HepG2 (cell line): ENCODE results near the gene ZMYND8. TPM values are rescaled to one million over a fixed set of nuclear protein-coding genes. Genes with fewer than 3 reads are reported as not detected.

Experiments used
- ATAC-seq: fragments of 200-7000 bp; cut with Tn5 transposase; 3 replicates; pipeline ENCODE4 v1.9.1; 2020; ENCODE audit warnings: mild to moderate bottlenecking, moderate library complexity
- BruUV-seq: library from RNA; stranded (reverse); fragments of 400-500 nt; replicated peaks from 2 replicates; lab custom pipeline; 2021; lab: Mats Ljungman, UMichigan
- CTCF ChIA-PET: fragments of 300-600 bp; formaldehyde crosslinking; extraction: SDS; loops from one replicate; lab custom pipeline; 2021; ENCODE audit warnings: low total read pairs, inconsistent platforms, low intra/inter-chr PET ratio; lab: Yijun Ruan, JAX
- POLR2A ChIA-PET: fragments of 350-600 bp; sonication (Branson Sonifier 250); formaldehyde crosslinking; loops from one replicate; lab custom pipeline; 2020; ENCODE audit warnings: antibody characterized with exemption, inconsistent platforms; lab: Yijun Ruan, JAX
- DNase-seq: peaks from one replicate; pipeline ENCODE4 v3.0.0-alpha.2; 2015; ENCODE audit warnings: low spot score
- FAIRE-seq: peaks from 3 replicates; lab custom pipeline; 2011; peaks lifted over from hg19 to GRCh38; lab: Jason Lieb, UNC
- H2AFZ ChIP-seq: one replicate; pipeline ENCODE4 v1.6.1; 2011; ENCODE audit warnings: low read length, inconsistent platforms
- H3K27ac ChIP-seq: fragments of 300-600 bp; 3 replicates; pipeline ENCODE4 v1.8.0; 2011; ENCODE audit warnings: mixed run types, mild to moderate bottlenecking, mixed read lengths, low read length, inconsistent platforms; ENCODE audit not compliant: insufficient read depth; ENCODE audit errors: extremely low read length
- H3K27me3 ChIP-seq, 2 experiments: fragments of 200-600 bp in 1 of 2; 2 replicates in 1 of 2; 3 replicates in 1 of 2; pipeline versions ENCODE4 v1.6.0 to v1.8.0; 2011; ENCODE audit warnings: low read length in 2 of 2, mild to moderate bottlenecking in 2 of 2, moderate library complexity in 2 of 2, inconsistent platforms in 1 of 2; ENCODE audit not compliant: insufficient read depth in 2 of 2, control insufficient read depth in 1 of 2
- H3K36me3 ChIP-seq, 2 experiments: fragments of 200-600 bp in 1 of 2; replicated peaks in 1 of 2; 2 replicates in 1 of 2; 3 replicates in 1 of 2; pipeline versions ENCODE4 v1.5.1 to v1.8.0; 2011; ENCODE audit warnings: low read length in 2 of 2, inconsistent platforms in 1 of 2; ENCODE audit not compliant: insufficient read depth in 2 of 2, control insufficient read depth in 1 of 2
- H3K4me1 ChIP-seq: 2 replicates; pipeline ENCODE4 v1.5.1; 2012; ENCODE audit warnings: low read length, inconsistent platforms; ENCODE audit not compliant: insufficient read depth
- H3K4me2 ChIP-seq: 2 replicates; pipeline ENCODE4 v1.6.0; 2011; ENCODE audit warnings: low read depth, low read length, inconsistent platforms
- H3K4me3 ChIP-seq, 3 experiments: fragments of 200-600 bp in 1 of 3; sonication (generic), shearing (Covaris generic) in 1 of 3; replicated peaks in 1 of 3; 2 replicates each; pipeline ENCODE4 v1.5.1; 2011 to 2016; ENCODE audit warnings: low read length in 3 of 3, inconsistent platforms in 2 of 3, low read depth in 2 of 3, mild to moderate bottlenecking in 2 of 3, control low read depth in 1 of 3, mixed read lengths in 1 of 3; ENCODE audit not compliant: insufficient read depth in 1 of 3
- H3K79me2 ChIP-seq: one replicate; pipeline ENCODE4 v1.6.1; 2011; ENCODE audit warnings: low read length, inconsistent platforms; ENCODE audit not compliant: insufficient read depth
- H3K9ac ChIP-seq: 2 replicates; pipeline ENCODE4 v1.6.0; 2011; ENCODE audit warnings: mild to moderate bottlenecking, low read depth, low read length, inconsistent platforms; ENCODE audit not compliant: insufficient read depth
- H3K9me3 ChIP-seq: 2 replicates; pipeline ENCODE4 v1.5.1; 2012; ENCODE audit warnings: mild to moderate bottlenecking, low read length
- H4K20me1 ChIP-seq: 2 replicates; pipeline ENCODE4 v1.6.0; 2011; ENCODE audit warnings: inconsistent platforms, mild to moderate bottlenecking, low read length, moderate library complexity; ENCODE audit not compliant: insufficient read depth
- FUBP1 ChIP-seq: sonication (generic); formaldehyde crosslinking; IDR thresholded peaks from 2 replicates; pipeline ENCODE4 v1.5.1; 2020; ENCODE audit warnings: missing genetic modification reagents, mild to moderate bottlenecking, borderline replicate concordance
- GTF3A ChIP-seq: sonication (generic); formaldehyde crosslinking; conservative IDR thresholded peaks from 2 replicates; pipeline ENCODE4 v1.4.0; 2020; ENCODE audit warnings: mild to moderate bottlenecking, missing genetic modification reagents
- HMGXB4 ChIP-seq, 2 experiments: sonication (generic) in 1 of 2; formaldehyde crosslinking in 1 of 2; IDR thresholded peaks; 2 replicates each; pipeline versions ENCODE4 v1.4.0 to v1.6.1; 2018 to 2020; ENCODE audit warnings: missing genetic modification reagents in 2 of 2, borderline replicate concordance in 1 of 2, low read depth in 1 of 2, mild to moderate bottlenecking in 1 of 2, missing biosample characterization in 1 of 2
- MIER2 ChIP-seq: IDR thresholded peaks from 2 replicates; pipeline ENCODE4 v1.6.1; 2016; ENCODE audit warnings: missing biosample characterization, missing genetic modification reagents
- MIXL1 ChIP-seq: IDR thresholded peaks from 2 replicates; pipeline ENCODE4 v1.6.1; 2016
- MXI1 ChIP-seq: IDR thresholded peaks from 3 replicates; pipeline ENCODE4 v1.6.1; 2012; ENCODE audit warnings: low read depth, low read length, inconsistent platforms, borderline replicate concordance
- SAP130 ChIP-seq: IDR thresholded peaks from 2 replicates; pipeline ENCODE4 v1.6.1; 2016; ENCODE audit warnings: low read depth
- ZHX2 ChIP-seq, 2 experiments: sonication (generic) in 1 of 2; formaldehyde crosslinking in 1 of 2; IDR thresholded peaks; 2 replicates each; pipeline versions ENCODE4 v1.6.1 to v1.9.0; 2014 to 2022; ENCODE audit warnings: antibody characterized with exemption in 1 of 2, borderline replicate concordance in 1 of 2, inconsistent platforms in 1 of 2, low read depth in 1 of 2, missing genetic modification reagents in 1 of 2
- WGBS: methylation state at CpG from one replicate; pipeline ENCODE4 v1.1.6; 2017; ENCODE audit warnings: low lambda C conversion rate; 5-methylcytosine and 5-hydroxymethylcytosine counted together
- in situ Hi-C: cut with HindIII; loops from 2 replicates; pipeline ENCODE4 v1.10.0; 2017; ENCODE audit warnings: low pct_unique_long_range_greater_than_20kb; ENCODE audit not compliant: extremely low pct_ligation_motif_present
- intact Hi-C: fragments of 100-400 bp; cut with micrococcal nuclease; formaldehyde crosslinking; loops from one replicate; pipeline ENCODE4 v1.10.0; 2022; ENCODE audit not compliant: unreplicated experiment
- polyA plus RNA-seq, 8 experiments: library from polyadenylated mRNA; depleted of rRNA in 3 of 8; stranded (reverse) in 7 of 8; unstranded in 1 of 8; fragments of >200 nt; fragmentation: Illumina TruSeq in 4 of 8; extraction: Trizol in 4 of 8; gene quantifications; 2 replicates each; pipeline versions ENCODE4 v1.2.1 to v1.2.3, GENCODE V29; 2011 to 2016; ENCODE audit warnings: low read depth in 4 of 8, missing spikeins in 1 of 8, mixed read lengths in 1 of 8; ENCODE audit not compliant: insufficient read depth in 1 of 8
- total RNA-seq, 5 experiments: library from RNA; depleted of rRNA; stranded (reverse); fragments of >200 nt; fragmentation: Illumina TruSeq; extraction: Trizol; gene quantifications; 2 replicates each; pipeline ENCODE4 v1.2.3, GENCODE V29; 2016; ENCODE audit warnings: low read depth in 1 of 5
- TF ChIP-seq, protein P1 (sequence below): sonication (generic); formaldehyde crosslinking; IDR thresholded peaks from 2 replicates; pipeline ENCODE4 v1.5.1; 2020; ENCODE audit warnings: missing genetic modification reagents, mild to moderate bottlenecking, borderline replicate concordance

The ZMYND8 gene
- total and polyA plus RNA-seq, 2 of the 13 experiments (the other 11 are each of a cell fraction or from before 2014, with no cell fraction given): 53.9 to 84.7 TPM

DNA sequence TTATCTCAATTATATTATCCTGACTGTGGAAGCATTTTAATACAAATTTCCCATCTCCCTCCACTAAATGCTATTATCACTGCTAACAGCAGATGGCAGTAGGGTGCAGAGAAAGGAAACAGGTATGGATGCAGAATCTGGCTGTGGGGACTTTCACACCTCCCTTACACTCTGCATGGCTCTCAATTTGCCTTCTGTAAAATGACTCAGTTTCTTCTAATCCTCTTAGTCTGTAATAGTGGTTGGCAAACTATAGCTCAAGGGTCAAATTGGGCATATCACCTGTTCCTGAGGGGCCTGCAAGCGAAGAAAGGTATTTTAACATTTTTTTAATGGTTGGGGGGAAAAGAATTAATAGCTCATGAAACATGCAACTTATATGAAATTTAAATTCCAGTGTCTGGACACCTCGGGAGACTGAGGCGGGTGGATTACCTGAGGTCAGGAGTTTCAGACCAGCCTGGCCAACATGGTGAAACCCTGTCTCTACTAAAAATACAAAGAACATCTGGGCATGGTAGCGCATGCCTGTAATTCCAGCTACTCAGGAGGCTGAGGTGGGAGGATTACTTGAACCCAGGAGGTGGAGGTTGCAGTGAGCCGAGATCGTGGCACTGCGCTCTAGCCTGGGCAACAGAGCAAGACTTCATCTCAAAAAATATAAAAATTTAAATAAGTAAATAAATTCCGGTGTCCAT, 83.5 kb downstream of the ZMYND8 start:
- Histone ChIP-seq H3K9ac (no peak overlapping the region), H3K4me2 (no peak overlapping the region), H3K79me2 (peaks cover 54% of the 10 kb centered on the region), H3K36me3 (peaks cover 43 to 75% of the 10 kb centered on the region in 2 experiments), H2AFZ (no peak overlapping the region), H3K9me3 (no peaks in the 10 kb centered on the region), H3K27ac (no peak overlapping the region), H3K4me1 (peaks cover 23% of the 10 kb centered on the region), H3K4me3 (no peak overlapping the region), H4K20me1 (peaks cover 54% of the 10 kb centered on the region), H3K27me3 (no peaks in the 10 kb centered on the region)
- FAIRE-seq: peak; percentile 70
- in situ Hi-C loops (loop anchor here (10.0 kb wide), 1 partner anchor 112 kb away; no protein-coding TSS in a partner anchor), intact Hi-C loops (loop anchor here (1.0 to 5.0 kb wide), 5 partner anchors 41 to 348 kb away; no protein-coding TSS in a partner anchor)
- ChIA-PET POLR2A (interaction anchor here (1.2 to 6.8 kb wide), 5 partner anchors 75 to 111 kb away, joined by 3 to 76 read pairs (median 3); partner anchors contain the start of gene ZMYND8), CTCF (interaction anchor here (1.1 to 4.5 kb wide), 3 partner anchors 77 to 348 kb away, joined by 3 to 202 read pairs (median 9); no protein-coding TSS in a partner anchor)
- WGBS: 94% methylated on average over 8 of the region's 8 CpGs
- peak; percentile 78 for DNase-seq
- BruUV-seq: no TSS peak
- peak; percentile 63 for ATAC-seq
- TF ChIP-seq HMGXB4 (CRISPR knock-in tag; IDR thresholded peaks at IDR 0.05; ENCODE audit: borderline replicate concordance in 1 of 2, low read depth in 1 of 2): peak; percentile 46 to 67; a peak in 2 of 4 replicates
- 0 out of 2 replicates have a peak, but pooled peaks have one; percentile 28 for TF ChIP-seq ZHX2 (IDR thresholded peaks at IDR 0.05; ENCODE audit: low read depth)
- no peak for TF ChIP-seq ZHX2 (CRISPR knock-in tag; IDR thresholded peaks at IDR 0.05; ENCODE audit: borderline replicate concordance)
- TF ChIP-seq MXI1: 0 out of 3 replicates have a peak, but pooled peaks have one; percentile 26
- TF ChIP-seq FUBP1 (CRISPR knock-in tag): 0 out of 2 replicates have a peak, but pooled peaks have one; percentile 47
- TF ChIP-seq MIER2 (CRISPR knock-in tag): 0 out of 2 replicates have a peak, but pooled peaks have one; percentile 16
- TF ChIP-seq, protein P1, sequence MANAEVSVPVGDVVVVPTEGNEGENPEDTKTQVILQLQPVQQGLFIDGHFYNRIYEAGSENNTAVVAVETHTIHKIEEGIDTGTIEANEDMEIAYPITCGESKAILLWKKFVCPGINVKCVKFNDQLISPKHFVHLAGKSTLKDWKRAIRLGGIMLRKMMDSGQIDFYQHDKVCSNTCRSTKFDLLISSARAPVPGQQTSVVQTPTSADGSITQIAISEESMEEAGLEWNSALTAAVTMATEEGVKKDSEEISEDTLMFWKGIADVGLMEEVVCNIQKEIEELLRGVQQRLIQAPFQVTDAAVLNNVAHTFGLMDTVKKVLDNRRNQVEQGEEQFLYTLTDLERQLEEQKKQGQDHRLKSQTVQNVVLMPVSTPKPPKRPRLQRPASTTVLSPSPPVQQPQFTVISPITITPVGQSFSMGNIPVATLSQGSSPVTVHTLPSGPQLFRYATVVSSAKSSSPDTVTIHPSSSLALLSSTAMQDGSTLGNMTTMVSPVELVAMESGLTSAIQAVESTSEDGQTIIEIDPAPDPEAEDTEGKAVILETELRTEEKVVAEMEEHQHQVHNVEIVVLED (CRISPR knock-in tag): 0 out of 2 replicates have a peak, but pooled peaks have one; percentile 22
- TF ChIP-seq MIXL1 (CRISPR knock-in tag): 0 out of 2 replicates have a peak, but pooled peaks have one; percentile 34
- TF ChIP-seq GTF3A (CRISPR knock-in tag): no peak
- TF ChIP-seq SAP130 (CRISPR knock-in tag): peak; percentile 25; the same call in 1 of the 2 replicates
